G401 (cell line): Measurements from ENCODE around the gene CYP27A1. TPM values are rescaled to one million over a fixed set of nuclear protein-coding genes. Genes with fewer than 3 reads are reported as not detected.

ENCODE experiments used
- DNase-seq: peaks from one replicate; pipeline ENCODE4 v3.0.0-alpha.2; 2015; ENCODE audit warnings: low spot score
- in situ Hi-C: cut with HindIII; loops from 2 replicates; pipeline ENCODE4 v1.10.0; 2016; ENCODE audit warnings: low sequenced_read_pairs, mixed read lengths
- total RNA-seq: library from RNA; depleted of rRNA; stranded (reverse); fragments of >200 nt; shearing (Covaris generic); gene quantifications from 2 replicates; pipeline ENCODE4 v1.2.3, GENCODE V29; 2014

The CYP27A1 gene
- total RNA-seq, 1 experiment from 2014 or later: not detected

DNA sequence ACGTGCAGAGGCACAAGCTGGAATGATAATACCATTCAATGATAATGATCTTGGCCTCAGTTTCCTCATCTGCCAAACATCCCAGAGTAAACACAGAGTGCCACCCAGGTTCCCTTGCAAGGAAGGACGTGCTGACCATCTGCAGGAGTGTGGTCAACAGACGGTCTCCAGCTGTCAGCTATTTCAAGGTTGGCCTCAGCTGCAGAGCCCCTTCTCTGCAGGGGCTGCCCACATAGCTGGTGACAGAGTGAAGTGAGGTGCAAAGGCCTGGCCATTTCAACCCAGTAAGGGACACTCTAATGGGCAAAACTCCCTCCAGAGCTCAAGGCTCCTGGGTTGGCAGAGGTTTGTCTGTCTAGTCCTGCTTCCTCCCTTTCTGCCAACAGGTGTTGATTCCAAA, 69.3 kb downstream of the CYP27A1 start:
- in situ Hi-C loops: no loop called here

DNA sequence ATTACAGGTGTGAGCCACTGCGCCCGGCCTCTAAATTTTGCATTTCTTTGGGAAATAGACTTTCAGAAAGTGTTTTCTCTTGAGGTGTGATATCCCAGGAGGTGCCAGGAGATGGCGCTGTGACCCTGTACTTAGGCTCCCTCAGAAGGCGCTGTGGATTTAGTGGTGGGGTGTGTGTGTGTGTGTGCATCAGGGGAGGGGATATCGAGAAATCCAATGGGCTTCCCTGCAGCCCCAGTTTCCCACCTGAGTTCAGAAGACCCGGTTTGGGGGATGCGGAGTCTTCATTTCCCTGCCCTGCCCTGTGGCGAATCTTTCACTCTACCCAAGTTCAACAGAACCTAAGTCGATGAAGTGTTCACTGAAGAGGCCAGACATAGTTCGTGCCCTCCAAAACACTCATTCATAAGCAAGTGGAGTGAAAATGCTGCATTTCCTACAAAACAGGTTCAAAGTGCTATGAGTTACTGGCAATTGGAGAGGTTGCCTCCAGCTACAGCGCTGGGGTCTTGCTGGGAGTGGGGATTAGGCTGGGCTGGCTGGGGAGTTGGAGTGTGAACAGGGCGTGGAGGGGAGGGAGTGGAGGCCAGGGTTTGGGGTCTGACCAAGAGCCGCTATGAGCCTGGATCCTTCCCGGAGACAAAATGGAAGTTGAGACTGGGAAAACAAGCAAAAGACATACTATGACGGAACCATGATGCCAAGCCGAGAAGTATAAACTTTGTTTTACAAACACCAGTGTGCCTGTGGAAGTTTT, 71.1 kb downstream of the CYP27A1 start:
- DNase-seq: peak; percentile 27
- in situ Hi-C loops: no loop called here

More for the DNA sequence above, 69.3 kb downstream of the CYP27A1 start:
- DNase-seq: no peak

DNA sequence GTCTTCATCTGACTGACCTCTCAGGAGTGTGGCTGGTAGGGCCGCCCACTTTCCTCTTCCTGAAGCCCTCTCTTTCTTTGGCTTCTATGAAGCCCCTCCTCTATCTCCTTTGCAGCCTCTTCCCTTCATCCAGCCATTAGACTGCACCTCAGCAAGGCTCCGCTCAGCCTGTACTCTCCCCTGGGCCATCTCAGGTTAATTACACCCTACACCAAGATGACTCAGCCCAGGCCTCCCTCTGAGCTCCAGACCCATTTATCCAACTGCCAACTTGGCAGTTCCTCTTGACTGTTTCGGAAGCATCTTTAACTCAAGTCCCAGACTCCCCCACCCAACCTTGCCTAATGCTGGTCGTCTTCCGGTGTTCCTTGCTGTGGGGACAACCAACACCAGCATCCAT, 71.8 kb downstream of the CYP27A1 start:
- in situ Hi-C loops: no loop called here
- DNase-seq: no peak

DNA sequence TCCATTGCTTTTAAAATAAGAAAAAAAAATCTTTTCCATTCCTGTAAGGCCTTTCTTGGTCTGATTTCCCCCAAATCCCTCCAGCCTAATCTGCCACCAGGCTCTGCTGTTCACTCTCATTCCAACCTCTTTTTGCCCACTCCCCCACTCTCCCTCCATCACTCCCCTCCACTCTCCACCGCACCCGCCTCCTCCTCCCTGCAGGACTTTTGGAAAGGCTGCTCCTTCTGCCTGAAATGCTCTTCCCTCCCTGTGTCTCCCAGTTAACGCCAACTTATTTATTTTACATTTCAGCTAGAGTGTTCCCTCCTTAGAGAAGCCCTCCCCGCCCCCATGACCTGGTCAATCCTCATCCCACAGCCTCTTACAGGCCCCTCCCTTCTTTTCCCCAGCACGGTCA, 72.9 kb downstream of the CYP27A1 start:
- DNase-seq: no peak
- in situ Hi-C loops: no loop called here

DNA sequence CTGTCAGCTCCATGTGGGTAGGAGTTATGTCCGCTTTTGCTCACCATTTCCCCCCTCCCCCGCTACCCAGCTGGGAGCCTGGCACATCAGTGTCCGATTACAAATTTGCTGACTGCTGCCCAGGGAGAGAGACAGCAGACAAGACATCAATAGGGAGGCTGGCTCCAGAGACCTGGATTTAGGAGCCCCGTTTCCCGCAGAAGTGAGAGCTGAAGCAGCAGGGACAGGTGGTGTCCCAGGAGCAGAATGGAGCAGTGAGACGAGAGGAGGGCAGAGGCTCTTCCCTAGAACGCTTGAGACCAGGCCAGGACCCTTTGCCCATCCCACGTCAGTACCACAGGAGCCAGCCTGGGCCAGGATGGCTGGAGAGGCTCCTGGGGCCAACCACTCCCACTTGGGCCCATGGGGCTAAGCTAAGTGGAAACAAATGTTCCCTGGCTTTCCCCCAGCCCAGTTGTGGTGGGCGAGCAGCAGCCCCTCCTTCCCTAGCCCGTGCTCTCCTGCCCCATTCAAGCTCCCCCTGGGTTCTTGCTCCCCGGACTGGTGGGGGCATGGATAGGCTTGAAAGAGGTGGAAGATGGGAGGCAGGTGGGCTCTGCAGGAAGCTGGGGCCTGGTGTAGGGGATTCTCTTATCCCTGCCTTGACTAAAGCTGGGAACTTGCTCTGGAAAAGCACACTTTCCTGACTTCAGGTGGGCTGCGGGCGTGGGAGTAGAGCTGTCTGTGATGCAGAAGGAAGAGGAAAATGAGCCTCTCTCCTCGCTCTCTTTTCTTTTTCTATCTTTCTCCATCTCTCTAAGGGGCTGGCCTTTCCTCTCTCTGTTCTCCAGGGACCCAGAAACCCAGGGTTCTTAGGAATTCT, 73.6 kb downstream of the CYP27A1 start:
- no peak for DNase-seq
- in situ Hi-C loops: no loop called here

DNA sequence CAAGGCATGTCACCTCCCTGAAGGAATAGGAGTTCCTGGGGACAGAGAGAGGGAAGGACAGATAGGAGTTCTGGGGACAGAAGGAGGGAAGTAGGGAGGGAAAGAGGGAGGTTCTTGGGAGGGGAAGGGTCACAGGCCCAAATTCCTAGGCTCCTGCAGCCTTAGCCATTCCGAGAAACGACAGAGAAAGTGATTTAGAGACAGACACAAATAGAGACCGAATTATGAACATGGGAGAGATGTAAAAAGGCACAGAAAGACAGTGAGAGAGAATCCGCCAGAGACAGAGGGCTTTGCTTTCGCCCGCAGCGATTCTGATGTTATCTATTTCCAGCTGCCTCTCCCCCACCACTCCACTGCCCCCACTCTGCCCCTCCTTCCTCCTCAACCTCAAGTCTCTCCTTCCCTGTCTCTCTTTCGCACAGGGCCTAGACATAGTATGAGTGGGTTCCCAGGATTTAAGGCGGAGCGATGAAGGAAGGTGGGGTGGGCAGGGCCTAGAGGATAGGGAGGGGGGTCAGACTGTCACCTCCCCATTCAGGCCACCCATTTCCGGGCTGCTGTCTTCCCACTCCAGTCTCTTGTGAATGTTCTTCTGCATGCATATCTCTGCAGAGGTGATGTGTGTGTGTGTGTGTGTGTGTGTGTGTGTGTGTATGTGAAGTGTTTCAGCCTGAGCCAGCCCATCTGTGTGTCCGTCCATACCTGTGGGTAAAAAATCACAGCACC, 74.4 kb downstream of the CYP27A1 start:
- in situ Hi-C loops: no loop called here

DNA sequence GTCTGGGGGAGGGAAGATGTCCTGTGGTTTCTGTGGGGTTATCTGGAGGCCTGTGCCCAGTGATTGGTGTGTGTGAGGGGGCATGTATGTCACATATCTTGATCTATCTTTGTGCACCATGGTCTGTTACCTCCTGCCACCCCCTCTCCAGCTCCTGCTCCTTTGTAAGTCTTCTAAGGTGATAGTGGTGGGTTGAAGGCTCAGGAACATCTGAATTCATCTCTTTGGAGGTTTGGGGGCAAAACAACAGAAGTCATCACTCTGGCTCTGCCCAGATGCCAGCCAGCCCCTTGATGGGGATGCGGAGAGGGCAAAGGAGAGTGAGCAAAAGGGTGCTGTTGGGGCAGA, 74.9 kb downstream of the CYP27A1 start:
- in situ Hi-C loops: no loop called here
- DNase-seq: no peak

More for the DNA sequence above, 74.4 kb downstream of the CYP27A1 start:
- no peak for DNase-seq

DNA sequence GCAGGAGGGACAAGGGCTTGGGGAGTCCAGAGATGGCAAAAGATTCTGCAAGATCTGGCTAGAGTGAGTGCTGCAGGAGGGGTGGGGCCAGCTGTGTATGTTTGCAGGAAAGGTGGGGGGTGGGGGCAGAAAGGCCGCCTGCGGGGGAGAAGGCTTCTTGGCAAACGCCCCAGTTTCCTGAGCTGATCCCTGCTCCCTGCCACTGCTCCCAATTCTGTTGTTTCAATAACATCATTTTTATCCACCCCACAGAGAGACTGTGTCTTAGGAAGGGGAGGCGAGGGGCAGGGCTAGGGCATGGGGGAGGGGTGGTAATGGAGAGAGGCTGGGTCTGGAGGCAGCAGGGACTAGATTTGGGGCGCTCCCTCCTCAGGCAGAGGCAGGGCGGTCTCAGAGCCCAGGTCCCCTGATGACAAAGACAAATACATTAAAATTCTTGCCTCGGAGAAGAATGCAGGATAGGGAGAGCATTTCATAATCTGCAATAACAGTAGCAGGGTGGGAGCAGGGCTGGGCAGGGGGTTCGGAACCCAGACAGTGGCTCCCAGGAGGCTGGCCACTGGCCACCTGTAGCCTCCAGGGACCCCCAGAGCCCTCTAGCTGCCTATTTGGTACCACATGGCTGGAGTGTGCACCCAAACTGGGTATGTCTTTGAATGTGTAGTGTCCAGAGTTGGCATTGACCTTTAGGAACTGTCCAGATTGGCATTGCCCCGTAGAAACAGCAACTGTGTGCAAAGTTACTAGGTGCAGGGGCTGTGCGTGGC, 75.6 kb downstream of the CYP27A1 start:
- DNase-seq: no peak
- in situ Hi-C loops: no loop called here

DNA sequence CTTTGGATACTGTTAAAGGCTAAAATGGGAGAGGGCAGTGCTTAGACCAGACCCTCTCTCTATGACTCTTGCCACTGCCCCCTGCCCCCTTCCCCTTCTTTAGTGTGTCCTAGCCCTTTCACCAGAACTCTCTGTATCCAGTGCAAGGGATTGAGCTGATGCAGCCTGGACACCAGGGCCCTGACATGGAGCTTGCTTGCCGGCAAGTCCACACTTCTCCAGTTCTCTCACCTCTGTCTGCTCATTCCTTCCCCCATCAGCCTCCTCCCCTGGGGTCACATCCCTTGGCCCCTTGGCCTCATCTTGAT, 76.1 kb downstream of the CYP27A1 start:
- in situ Hi-C loops: no loop called here
- no peak for DNase-seq

DNA sequence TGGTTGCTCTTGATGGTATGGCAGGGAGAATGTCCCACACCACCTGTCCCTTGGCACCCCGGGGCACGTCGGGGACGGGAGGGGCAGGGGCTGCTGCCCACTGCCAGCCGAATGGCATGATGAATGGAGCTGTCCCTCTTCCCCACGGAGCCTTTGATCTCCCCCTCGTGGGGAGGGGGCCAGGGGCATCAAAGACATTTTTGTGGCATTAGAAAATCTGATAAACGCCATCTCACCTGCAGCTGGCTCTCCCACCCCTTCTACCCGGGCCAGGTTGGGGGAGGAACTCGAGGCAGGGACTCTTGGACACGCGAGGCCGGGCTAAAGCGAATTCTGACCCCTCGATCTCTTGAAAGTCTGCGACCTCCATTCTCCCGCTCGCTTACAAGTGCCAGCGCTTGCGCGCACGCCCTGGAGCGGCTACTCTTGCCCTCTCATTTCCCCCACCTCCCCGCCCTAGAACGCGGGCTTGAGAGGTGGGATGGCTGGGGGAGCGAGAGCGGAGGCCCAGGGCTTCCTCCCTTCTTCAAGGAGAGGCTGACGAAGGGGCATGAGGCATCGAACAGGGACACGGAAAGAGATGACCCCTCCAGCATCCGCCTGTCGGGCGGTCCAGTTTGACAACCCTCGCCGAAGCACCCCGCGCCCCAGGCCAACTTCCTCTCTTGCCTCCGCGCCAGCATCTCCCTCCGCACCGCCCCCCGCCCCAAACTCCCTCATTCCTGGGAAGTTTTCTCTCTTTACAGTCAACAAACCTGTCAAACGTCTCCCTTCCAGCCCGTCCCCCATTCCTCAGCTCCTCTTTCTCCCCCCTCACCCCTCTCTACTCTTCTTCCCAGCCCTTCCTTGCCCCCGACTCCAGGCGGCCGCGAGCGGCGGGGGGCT, 77.0 kb downstream of the CYP27A1 start:
- DNase-seq: no peak
- in situ Hi-C loops: no loop called here

DNA sequence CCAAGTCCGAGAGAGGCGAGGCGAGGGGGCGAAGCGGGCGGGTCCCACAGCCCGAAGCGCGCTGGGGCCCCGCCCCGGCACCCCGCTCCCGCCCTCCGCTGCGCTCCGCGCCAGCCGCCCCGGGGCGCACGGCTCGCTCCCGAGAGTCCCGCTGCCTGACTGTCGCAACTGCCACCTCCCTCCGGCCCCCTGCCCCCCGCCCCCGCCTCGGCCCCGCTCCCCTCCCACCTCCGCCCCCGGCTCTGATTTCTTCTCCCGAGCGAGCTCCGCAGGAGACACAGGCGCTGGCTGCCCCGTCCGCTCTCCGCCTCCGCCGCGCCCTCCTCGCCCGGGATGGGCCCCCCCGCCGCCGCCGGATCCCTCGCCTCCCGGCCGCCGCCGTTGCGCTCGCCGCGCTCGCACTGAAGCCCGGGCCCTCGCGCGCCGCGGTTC, 77.6 kb downstream of the CYP27A1 start, which contains the start of gene WNT6:
Gene WNT6 (plus strand): TSS at position 250 of the 432 bp plus-strand sequence. CDS start 233 bp downstream, outside the sequence.
- in situ Hi-C loops: no loop called here
- no peak for DNase-seq

DNA sequence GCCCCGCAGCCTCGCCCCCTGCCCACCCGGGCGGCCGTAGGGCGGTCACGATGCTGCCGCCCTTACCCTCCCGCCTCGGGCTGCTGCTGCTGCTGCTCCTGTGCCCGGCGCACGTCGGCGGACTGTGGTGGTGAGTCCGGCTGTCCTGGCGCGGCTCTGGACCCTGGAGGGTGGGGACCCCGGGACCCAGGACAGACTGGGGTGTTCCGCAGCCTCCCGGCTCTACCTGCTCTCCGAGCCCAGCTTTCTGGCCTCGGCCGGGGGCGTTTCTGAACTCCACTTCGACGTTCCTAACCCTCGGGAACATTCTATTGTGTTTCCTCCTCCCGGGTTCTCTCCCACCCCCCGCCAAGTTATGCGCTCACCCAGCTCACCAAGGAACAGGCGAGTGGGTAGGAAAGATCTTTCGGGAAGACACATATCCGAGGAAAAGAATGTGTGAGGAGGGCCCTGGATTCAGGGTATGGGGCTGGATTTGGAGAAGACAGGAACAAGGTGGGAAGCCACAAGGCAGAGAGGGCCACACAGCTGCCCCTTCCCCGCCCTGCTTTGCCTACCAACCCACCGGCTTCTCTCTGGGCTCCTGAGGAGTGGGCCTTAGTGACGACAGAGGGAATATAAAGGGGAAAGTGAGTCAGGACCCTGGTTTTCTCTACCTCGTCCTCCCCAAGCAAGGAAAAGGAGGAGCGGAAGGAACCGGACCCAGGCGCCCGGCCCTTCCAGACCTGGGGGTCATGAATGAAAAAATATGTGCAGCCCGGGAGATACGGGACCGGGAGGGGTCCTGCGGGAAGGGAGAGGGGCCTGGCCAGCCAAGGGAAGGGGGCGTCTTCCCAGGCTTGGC, 78.3 kb downstream of the CYP27A1 start:
- in situ Hi-C loops: no loop called here
- no peak for DNase-seq

DNA sequence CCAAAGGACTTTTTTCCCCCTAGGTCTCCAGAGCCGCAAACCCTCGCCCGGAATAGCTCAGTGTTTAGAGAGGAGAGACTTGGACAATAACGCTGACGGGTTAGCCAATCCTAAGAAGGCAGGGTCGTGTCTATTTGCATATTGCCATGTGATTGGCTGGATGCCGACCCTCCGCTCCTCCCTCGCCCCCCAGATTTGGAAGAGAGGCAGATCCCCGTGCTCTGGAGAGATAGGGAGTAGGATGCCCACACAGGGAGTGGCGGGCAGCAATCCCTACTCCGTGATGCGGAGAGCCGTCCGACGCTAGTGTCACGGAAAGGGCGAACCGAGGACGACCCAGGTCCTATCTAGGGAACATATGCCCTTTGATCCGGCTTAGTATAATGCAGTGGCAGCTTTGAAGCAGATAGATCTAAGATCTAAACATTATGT, 79.0 kb downstream of the CYP27A1 start:
- in situ Hi-C loops: no loop called here
- peak; percentile 38 for DNase-seq

DNA sequence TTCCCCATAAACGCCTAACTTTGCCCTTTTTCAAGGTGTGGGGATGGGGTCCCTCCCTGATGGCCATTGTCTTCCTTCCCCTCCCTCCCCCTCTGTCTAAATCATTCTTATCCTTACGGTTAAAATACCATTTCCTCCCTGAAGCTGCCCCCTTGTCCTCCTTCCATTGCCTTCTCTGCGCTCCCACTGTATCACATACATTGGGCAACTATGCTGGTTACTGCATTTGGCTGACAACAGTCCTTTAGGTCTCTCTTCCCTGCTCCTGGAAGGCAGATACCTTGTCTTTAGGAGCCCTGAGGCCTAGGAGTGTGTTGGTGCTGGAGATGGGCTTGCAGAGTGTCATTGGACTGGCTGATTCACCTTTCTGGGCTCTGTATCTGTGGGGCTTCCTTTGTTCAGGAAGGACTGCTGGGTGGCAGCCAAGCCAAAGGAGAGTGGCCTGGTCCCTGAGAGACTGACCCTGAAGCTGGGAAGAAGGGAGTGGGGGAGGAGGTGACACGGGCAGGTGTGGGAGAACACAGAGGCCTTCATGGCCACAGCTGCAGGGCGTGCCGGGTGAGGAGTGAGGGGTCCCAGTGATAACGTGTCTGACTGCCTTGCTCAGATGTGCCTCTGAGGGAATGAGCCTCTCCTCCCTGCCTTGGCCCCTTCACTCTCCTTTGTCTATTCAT, 79.8 kb downstream of the CYP27A1 start:
- in situ Hi-C loops: no loop called here
- DNase-seq: no peak

DNA sequence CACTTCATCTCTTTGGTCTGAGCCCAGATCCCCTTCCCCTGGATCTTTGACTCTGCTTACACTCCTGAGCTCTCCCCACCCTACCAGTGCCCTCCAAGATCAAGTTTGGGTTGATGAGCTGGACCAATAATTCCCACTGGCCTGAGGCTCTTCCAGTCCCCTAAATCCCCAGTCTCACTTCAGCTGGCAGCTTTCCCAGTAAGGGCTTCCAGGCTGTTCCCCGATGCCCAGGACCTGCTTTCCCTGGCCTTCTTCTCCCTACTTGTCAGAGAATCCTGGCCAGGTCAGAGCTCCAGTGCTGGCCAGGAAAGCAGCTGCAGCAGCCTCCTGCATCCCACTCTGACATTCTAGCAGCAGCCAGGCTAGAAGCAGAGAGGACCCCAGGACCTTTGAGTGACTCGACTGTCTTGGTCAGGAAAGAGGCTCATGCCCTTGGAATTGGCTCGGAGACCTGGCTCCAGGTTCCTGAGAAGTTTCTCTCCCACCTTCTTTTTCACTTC, 81.1 kb downstream of the CYP27A1 start:
- in situ Hi-C loops: no loop called here
- no peak for DNase-seq
